ENCODE data around the gene GABRG3.

Gene GABRG3

GRCh38 chr15:27272427-27272826 is 301.4 kb downstream of the GABRG3 start:
- Histone ChIP-seq H3K27ac (no peak overlapping the region), H3K4me1 (ENCODE audit: control insufficient read depth in 1 of 2, insufficient read depth in 1 of 2, low read depth in 1 of 2, low read length in 1 of 2) (no peaks in the 10 kb centered on the region), H3K4me3 (ENCODE audit: low read depth in 1 of 2, low read length in 1 of 2) (no peak overlapping the region), H3K27me3 (no peaks in the 10 kb centered on the region), H3K9me3 (no peaks in the 10 kb centered on the region), H3K36me3 (no peaks in the 10 kb centered on the region)
- TF ChIP-seq CTCF (IDR thresholded peaks at IDR 0.05), result no peak

GRCh38 chr15:27273506-27273905 is 302.5 kb downstream of the GABRG3 start:
- no peaks in the 10 kb centered on the region for H3K4me1 ChIP-seq (ENCODE audit: control insufficient read depth in 1 of 2, insufficient read depth in 1 of 2, low read depth in 1 of 2, low read length in 1 of 2)
- no peak overlapping the region for H3K27ac ChIP-seq
- TF ChIP-seq CTCF (IDR thresholded peaks at IDR 0.05), result no peak
- no peaks in the 10 kb centered on the region for H3K36me3 ChIP-seq
- H3K27me3 ChIP-seq, result no peaks in the 10 kb centered on the region
- no peaks in the 10 kb centered on the region for H3K9me3 ChIP-seq
- no peak overlapping the region for H3K4me3 ChIP-seq (ENCODE audit: low read depth in 1 of 2, low read length in 1 of 2)

- no peak for TF ChIP-seq CTCF (IDR thresholded peaks at IDR 0.05)
- H3K27me3 ChIP-seq, result no peaks in the 10 kb centered on the region
- no peaks in the 10 kb centered on the region for H3K4me1 ChIP-seq (ENCODE audit: control insufficient read depth in 1 of 2, insufficient read depth in 1 of 2, low read depth in 1 of 2, low read length in 1 of 2)
- H3K36me3 ChIP-seq, result no peaks in the 10 kb centered on the region
- no peaks in the 10 kb centered on the region for H3K9me3 ChIP-seq
- H3K4me3 ChIP-seq (ENCODE audit: low read depth in 1 of 2, low read length in 1 of 2), result no peak overlapping the region
- no peak overlapping the region for H3K27ac ChIP-seq
These were observed 307.8 kb downstream of the GABRG3 start for GRCh38 chr15:27278761-27279160.

GRCh38 chr15:27292641-27293040 is 321.7 kb downstream of the GABRG3 start:
- no peaks in the 10 kb centered on the region for H3K4me1 ChIP-seq (ENCODE audit: control insufficient read depth in 1 of 2, insufficient read depth in 1 of 2, low read depth in 1 of 2, low read length in 1 of 2)
- no peak for TF ChIP-seq CTCF (IDR thresholded peaks at IDR 0.05)
- no peaks in the 10 kb centered on the region for H3K9me3 ChIP-seq
- H3K27ac ChIP-seq, result no peak overlapping the region
- H3K36me3 ChIP-seq, result no peaks in the 10 kb centered on the region
- no peaks in the 10 kb centered on the region for H3K27me3 ChIP-seq
- no peak overlapping the region for H3K4me3 ChIP-seq (ENCODE audit: low read depth in 1 of 2, low read length in 1 of 2)

GRCh38 chr15:27293607-27294006 is 322.6 kb downstream of the GABRG3 start:
- no peak overlapping the region for H3K27ac ChIP-seq
- no peaks in the 10 kb centered on the region for H3K27me3 ChIP-seq
- H3K4me1 ChIP-seq (ENCODE audit: control insufficient read depth in 1 of 2, insufficient read depth in 1 of 2, low read depth in 1 of 2, low read length in 1 of 2), result no peaks in the 10 kb centered on the region
- no peaks in the 10 kb centered on the region for H3K36me3 ChIP-seq
- H3K4me3 ChIP-seq (ENCODE audit: low read depth in 1 of 2, low read length in 1 of 2), result no peak overlapping the region
- TF ChIP-seq CTCF (IDR thresholded peaks at IDR 0.05), result no peak
- no peaks in the 10 kb centered on the region for H3K9me3 ChIP-seq

- Histone ChIP-seq H3K9me3 (no peaks in the 10 kb centered on the region), H3K4me3 (ENCODE audit: low read depth in 1 of 2, low read length in 1 of 2) (no peak overlapping the region), H3K27ac (no peak overlapping the region), H3K4me1 (ENCODE audit: control insufficient read depth in 1 of 2, insufficient read depth in 1 of 2, low read depth in 1 of 2, low read length in 1 of 2) (no peaks in the 10 kb centered on the region), H3K36me3 (no peaks in the 10 kb centered on the region), H3K27me3 (no peaks in the 10 kb centered on the region)
- TF ChIP-seq CTCF (IDR thresholded peaks at IDR 0.05), result no peak
These were observed 346.8 kb downstream of the GABRG3 start for GRCh38 chr15:27317736-27318135.
